Measurements from ENCODE around the gene ADAMTSL1.

DNA sequence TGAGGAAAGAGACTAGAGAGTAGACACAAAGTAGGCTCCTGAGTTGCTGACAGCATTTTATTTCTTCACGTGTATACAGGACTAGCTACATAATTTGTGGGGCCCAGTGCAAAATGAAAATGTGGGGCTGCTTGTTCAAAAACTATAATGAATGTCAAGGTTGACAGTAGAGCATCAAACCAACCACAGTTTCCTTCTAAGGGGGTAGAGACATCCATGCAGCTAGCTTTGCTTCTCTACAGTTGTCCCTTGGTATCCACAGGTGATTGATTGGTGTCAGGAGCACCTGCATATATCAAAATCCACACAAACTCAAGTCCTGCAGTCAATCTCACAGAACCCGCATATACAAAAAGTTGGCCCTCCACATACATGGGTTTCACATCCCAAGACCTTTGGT, 429.5 kb downstream of the ADAMTSL1 start:
- TF ChIP-seq, protein P1, sequence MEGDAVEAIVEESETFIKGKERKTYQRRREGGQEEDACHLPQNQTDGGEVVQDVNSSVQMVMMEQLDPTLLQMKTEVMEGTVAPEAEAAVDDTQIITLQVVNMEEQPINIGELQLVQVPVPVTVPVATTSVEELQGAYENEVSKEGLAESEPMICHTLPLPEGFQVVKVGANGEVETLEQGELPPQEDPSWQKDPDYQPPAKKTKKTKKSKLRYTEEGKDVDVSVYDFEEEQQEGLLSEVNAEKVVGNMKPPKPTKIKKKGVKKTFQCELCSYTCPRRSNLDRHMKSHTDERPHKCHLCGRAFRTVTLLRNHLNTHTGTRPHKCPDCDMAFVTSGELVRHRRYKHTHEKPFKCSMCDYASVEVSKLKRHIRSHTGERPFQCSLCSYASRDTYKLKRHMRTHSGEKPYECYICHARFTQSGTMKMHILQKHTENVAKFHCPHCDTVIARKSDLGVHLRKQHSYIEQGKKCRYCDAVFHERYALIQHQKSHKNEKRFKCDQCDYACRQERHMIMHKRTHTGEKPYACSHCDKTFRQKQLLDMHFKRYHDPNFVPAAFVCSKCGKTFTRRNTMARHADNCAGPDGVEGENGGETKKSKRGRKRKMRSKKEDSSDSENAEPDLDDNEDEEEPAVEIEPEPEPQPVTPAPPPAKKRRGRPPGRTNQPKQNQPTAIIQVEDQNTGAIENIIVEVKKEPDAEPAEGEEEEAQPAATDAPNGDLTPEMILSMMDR (IDR thresholded peaks at IDR 0.05) = no peak
- TF ChIP-seq ZFX (IDR thresholded peaks at IDR 0.05; ENCODE audit: borderline replicate concordance) = no peak

All from 22Rv1 (cell line).